ENCODE measurements around the gene GPANK1.
"Not testable (repeated sequence)": the region's sequence is repeated elsewhere in the genome, so short reads cannot be mapped to it uniquely, and the experiment has no call there.

The GPANK1 gene

DNA sequence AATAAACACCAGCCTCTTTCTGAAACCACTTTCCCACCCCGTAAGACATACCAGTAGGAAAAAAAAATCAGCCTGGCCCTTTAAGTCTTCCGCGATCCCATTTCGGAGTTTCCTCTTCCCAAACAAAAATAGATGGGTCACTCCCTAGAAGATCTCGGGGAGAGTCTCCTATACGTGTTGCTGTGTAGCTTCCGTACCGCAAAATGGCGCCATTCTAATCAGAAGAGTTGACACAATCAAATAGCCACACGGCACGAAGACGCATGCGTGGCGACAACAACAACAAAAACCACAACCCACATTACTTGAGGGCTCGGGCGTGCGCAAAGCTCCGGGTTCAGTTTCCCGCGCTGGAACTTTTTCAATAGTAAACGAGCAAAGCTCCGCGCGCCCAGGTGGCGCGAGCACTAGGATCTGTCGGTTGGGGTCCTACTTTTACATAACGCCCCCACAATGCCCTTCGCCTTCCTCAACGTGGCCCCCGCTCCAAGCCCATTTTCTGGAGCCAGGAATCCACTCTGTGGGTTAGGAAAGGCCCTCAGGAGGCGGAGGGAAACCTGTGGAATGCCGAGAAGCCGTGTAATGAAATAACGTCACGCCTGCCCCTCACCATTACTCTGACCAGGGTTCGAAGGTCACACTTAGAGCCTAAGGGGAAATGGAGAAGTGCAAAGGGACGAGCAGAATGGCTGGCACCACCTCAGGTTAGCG, at the start of gene GPANK1:
Gene GPANK1 (minus strand): TSS at position 208 of the 711 bp plus-strand sequence. CDS start 519 bp downstream, outside the sequence.
- peak; percentile 99 for DNase-seq

- no peak for DNase-seq
Measured at GRCh38 chr6:31713991-31714684, 49.3 kb upstream of the GPANK1 start.

DNA sequence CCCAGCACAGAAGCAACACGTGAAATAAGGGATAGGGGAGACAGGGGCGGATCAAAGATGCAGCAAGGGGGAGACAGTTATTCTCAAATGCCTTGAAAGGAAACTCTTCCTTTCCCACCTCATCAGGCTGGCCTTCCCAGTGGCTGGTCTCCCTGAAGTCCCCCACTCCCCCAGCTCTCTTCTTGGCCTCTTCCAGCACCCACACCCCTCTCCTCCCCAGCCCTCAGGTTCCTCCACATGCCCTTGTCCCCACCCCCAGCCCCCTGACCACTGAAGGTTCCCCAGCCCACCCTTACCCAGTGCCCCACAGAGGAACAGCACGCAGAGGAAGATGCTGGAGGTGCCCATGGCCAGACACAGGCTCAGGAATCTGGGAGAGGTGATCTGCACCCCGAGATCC, 48.7 kb upstream of the GPANK1 start:
- DNase-seq = no peak

DNA sequence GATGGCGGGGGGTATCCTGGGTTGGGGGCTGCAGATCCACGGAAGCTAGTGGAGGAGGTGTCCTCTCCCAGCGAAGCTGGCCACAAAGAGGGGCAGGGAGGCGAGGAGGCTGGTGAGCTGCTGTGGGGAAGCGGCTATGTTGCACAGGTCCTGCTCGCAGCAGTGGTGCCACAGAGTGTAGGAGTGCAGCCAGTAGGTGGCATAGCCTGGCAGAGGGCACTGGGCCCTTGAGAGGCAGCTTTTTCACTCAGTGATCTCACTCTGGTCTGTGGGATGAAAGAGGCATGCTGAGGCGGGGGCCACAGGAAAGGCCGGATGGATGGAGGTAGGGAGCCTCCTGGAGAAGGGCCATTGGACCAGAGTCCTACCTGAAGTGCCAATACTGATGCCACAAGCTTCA, 47.5 kb upstream of the GPANK1 start:
- peak; percentile 66 for DNase-seq

DNA sequence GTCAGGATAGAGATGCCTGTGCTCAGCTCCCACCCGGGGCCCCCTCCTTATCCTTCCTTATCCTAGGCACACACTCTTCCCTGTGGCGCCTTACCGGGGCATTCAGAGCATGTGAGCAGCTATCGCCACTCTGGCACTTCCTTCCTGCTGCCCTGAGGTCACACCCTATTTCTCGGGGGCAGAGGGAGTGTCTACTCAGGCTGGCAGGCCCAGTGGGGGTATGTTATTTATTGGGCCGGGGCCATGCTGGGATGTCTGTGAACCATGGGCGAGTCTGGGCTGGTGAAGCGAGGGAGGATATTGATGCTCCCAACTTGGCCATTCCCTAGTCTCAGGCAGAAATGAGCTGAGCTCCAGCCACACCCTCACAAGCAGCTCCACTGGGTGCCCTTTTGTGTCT, 46.4 kb upstream of the GPANK1 start:
- DNase-seq = peak; percentile 92

DNA sequence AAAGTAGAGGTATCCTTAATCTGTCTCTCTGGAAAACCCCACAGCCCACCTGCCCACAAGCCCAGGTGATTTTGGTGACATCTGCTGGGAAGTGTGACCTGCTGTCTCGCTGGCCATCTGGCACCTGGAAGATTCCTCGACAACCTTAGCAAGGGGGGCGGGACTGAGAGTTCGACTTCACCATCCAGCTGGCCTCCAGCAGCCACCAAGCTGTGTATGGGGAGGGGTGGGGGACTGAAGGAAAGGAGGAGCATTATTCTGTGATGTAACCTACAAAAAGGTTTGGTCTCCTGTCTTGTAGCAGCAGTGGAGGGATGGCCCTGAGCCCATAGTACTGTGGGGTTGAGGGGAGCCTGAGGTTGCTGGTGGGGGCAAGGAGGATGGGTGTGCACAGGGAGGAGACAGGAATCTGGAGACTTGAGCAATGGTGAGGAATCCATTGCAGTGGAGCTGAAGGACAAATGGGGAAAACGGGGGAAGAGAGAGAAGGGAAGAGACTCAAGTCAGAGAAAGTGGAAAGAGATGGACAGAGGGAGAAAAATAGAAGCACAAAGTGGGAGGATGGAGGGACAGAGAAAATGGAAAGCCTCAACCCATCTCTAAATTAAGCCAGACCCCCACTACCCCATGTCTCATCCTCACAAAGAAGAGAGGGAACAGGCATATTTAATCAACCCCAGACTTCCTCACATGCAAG, 45.9 kb upstream of the GPANK1 start:
- no peak for DNase-seq

DNA sequence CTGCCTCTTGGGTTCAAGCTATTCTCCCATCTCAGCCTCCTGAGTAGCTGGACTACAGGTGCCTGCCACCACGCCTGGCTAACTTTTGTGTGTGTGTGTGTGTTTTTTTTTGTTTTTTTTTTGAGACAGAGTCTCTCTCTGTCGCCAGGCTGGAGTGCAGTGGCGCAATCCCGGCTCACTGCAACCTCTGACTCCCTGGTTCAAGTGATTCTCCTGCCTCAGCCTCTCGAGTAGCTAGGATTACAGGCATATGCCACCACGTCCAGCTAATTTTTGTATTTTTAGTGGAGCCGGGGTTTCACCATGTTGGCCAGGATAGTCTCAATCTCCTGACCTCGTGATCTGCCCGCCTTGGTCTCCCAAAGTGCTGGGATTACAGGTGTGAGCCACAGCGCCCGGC, 44.4 kb upstream of the GPANK1 start:
- DNase-seq = not testable (repeated sequence)

- DNase-seq = no peak
Measured at GRCh38 chr6:31708224-31708623, 43.4 kb upstream of the GPANK1 start.

DNA sequence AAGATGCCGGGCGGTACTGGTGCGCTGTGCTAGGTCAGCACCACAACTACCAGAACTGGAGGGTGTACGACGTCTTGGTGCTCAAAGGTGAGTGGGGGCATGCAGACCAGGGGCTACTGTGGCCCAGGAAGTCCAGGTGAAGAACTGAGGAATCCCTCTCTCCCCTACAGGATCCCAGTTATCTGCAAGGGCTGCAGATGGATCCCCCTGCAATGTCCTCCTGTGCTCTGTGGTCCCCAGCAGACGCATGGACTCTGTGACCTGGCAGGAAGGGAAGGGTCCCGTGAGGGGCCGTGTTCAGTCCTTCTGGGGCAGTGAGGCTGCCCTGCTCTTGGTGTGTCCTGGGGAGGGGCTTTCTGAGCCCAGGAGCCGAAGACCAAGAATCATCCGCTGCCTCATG, 42.9 kb upstream of the GPANK1 start:
- DNase-seq = no peak

- no peak for DNase-seq
Measured at GRCh38 chr6:31706599-31706998, 41.8 kb upstream of the GPANK1 start, which contains the start of gene LY6G6F. Gene LY6G6F, plus strand, starts transcription at chr6:31706866. Its CDS starts 41 bp downstream, at chr6:31706907.

GRCh38 chr6:31705931-31706330, 41.1 kb upstream of the GPANK1 start:
- no peak for DNase-seq

GRCh38 chr6:31702819-31703716, 38.3 kb upstream of the GPANK1 start, which contains the start of gene ABHD16A:
Gene ABHD16A, minus strand, starts transcription at chr6:31703324. Its CDS starts 43 bp downstream, at chr6:31703281.
- peak; percentile 98 for DNase-seq

- no peak for DNase-seq
Measured at GRCh38 chr6:31702405-31702818, 37.6 kb upstream of the GPANK1 start.

- peak; percentile 67 for DNase-seq
Measured at GRCh38 chr6:31701666-31702404, 37.0 kb upstream of the GPANK1 start.

DNA sequence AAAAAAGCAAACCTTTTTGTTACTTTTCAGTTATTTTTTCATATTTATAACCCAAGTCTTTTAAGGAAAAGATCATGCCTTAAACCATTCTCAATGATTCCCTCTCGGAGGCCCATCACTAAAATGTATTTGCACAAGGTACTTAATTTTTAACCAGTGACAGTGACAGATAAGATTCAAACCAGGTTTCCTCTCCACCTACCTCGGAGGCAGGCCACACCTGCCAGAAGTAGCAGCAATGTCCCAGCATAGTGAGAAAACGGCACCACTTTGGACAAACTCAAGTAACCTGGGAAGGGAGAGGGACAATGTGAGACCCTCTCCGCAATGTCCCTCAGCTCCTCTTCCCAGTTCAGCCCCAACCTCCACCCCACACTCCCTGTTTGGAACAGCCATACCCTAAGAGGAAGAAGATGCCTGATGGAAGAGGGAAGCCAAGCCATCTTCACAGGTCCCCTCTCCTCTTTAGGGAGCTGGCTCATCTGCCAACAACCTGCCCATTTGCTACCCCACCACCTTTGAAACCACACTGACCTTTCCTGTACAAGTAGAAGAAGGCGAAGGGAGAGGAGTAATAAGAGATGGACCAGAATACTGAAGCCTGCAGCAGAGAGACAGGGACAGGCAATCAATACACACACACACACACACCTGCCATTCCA, 36.1 kb upstream of the GPANK1 start:
- DNase-seq = no peak

- DNase-seq = no peak
Measured at GRCh38 chr6:31697555-31697954, 32.8 kb upstream of the GPANK1 start.

- no peak for DNase-seq
Measured at GRCh38 chr6:31693535-31693934, 28.7 kb upstream of the GPANK1 start.

GRCh38 chr6:31692886-31693285, 28.1 kb upstream of the GPANK1 start:
- DNase-seq = no peak

- DNase-seq = no peak
Measured at GRCh38 chr6:31692353-31692752, 27.6 kb upstream of the GPANK1 start.

GRCh38 chr6:31691564-31692108, 26.8 kb upstream of the GPANK1 start:
- no peak for DNase-seq

GRCh38 chr6:31691078-31691463, 26.3 kb upstream of the GPANK1 start:
- no peak for DNase-seq

Data from hematopoietic multipotent progenitor cell treated with erythropoietin and hydrocortisone succinate and interleukin-3 and kit ligand, for 8 days (in vitro differentiated cells).